Muscle layer of duodenum (tissue), 2 donors: ENCODE results near the gene NFATC2.

Source experiments
- H3K27ac ChIP-seq: one replicate; pipeline ENCODE4 v1.7.0; 2013; ENCODE audit warnings: mild to moderate bottlenecking, low read length
- H3K27me3 ChIP-seq: one replicate; pipeline ENCODE4 v1.7.0; 2013; ENCODE audit warnings: low read depth, mild to moderate bottlenecking, control low read depth, low read length
- H3K36me3 ChIP-seq, 2 donors: one replicate each; pipeline ENCODE4 v1.7.0; 2013; ENCODE audit warnings: low read length in 2 of 2, control low read depth in 1 of 2, mild to moderate bottlenecking in 1 of 2; ENCODE audit not compliant: insufficient read depth in 2 of 2, control insufficient read depth in 1 of 2
- H3K4me1 ChIP-seq, 2 donors: one replicate each; pipeline ENCODE4 v1.7.0; 2013; ENCODE audit warnings: low read length in 2 of 2, mild to moderate bottlenecking in 2 of 2, control low read depth in 1 of 2, moderate library complexity in 1 of 2; ENCODE audit not compliant: insufficient read depth in 2 of 2, control insufficient read depth in 1 of 2
- H3K4me3 ChIP-seq, 2 donors: one replicate each; pipeline ENCODE4 v1.7.0; 2013; ENCODE audit warnings: low read length in 2 of 2, low read depth in 1 of 2, mild to moderate bottlenecking in 1 of 2
- H3K9me3 ChIP-seq, 2 donors: one replicate each; pipeline ENCODE4 v1.7.0; 2013; ENCODE audit warnings: low read length in 2 of 2, control low read depth in 1 of 2, mild to moderate bottlenecking in 1 of 2; ENCODE audit not compliant: control insufficient read depth in 1 of 2
- donor health status: healthy.

Gene NFATC2

GRCh38 chr20:51498765-51499540 lies 43.6 kb downstream of the NFATC2 start:
- Histone ChIP-seq H3K27ac (no peak overlapping the region), H3K4me3 (no peak overlapping the region), H3K36me3 (peaks cover 0 to 3% of the 10 kb centered on the region in 2 donors), H3K27me3 (no peaks in the 10 kb centered on the region), H3K4me1 (peaks cover 0 to 5% of the 10 kb centered on the region in 2 donors), H3K9me3 (no peaks in the 10 kb centered on the region)

GRCh38 chr20:51497542-51498467 lies 44.7 kb downstream of the NFATC2 start:
- Histone ChIP-seq H3K36me3 (peaks cover 0 to 3% of the 10 kb centered on the region in 2 donors), H3K27ac (no peak overlapping the region), H3K27me3 (no peaks in the 10 kb centered on the region), H3K4me3 (no peak overlapping the region), H3K4me1 (peaks cover 0 to 5% of the 10 kb centered on the region in 2 donors), H3K9me3 (no peaks in the 10 kb centered on the region)

GRCh38 chr20:51496964-51497363 lies 45.6 kb downstream of the NFATC2 start:
- peaks cover 0 to 3% of the 10 kb centered on the region in 2 donors for H3K36me3 ChIP-seq
- H3K4me1 ChIP-seq, result peaks cover 0 to 12% of the 10 kb centered on the region in 2 donors

GRCh38 chr20:51495921-51496545 lies 46.5 kb downstream of the NFATC2 start:
- Histone ChIP-seq H3K9me3 (no peaks in the 10 kb centered on the region), H3K4me3 (no peak overlapping the region), H3K27me3 (no peaks in the 10 kb centered on the region), H3K36me3 (peaks cover 0 to 3% of the 10 kb centered on the region in 2 donors), H3K4me1 (peaks cover 0 to 13% of the 10 kb centered on the region in 2 donors), H3K27ac (no peak overlapping the region)

More at GRCh38 chr20:51496964-51497363, 45.6 kb downstream of the NFATC2 start:
- Histone ChIP-seq H3K27me3 (no peaks in the 10 kb centered on the region), H3K4me3 (no peak overlapping the region), H3K9me3 (no peaks in the 10 kb centered on the region), H3K27ac (no peak overlapping the region)

GRCh38 chr20:51495291-51495690 lies 47.2 kb downstream of the NFATC2 start:
- no peak overlapping the region for H3K27ac ChIP-seq
- H3K36me3 ChIP-seq, result peaks cover 0 to 3% of the 10 kb centered on the region in 2 donors
- no peaks in the 10 kb centered on the region for H3K9me3 ChIP-seq
- H3K4me3 ChIP-seq, result no peak overlapping the region
- no peaks in the 10 kb centered on the region for H3K27me3 ChIP-seq
- H3K4me1 ChIP-seq, result peaks cover 0 to 13% of the 10 kb centered on the region in 2 donors

- Histone ChIP-seq H3K9me3 (no peaks in the 10 kb centered on the region), H3K4me3 (no peak overlapping the region), H3K4me1 (peaks cover 0 to 13% of the 10 kb centered on the region in 2 donors), H3K36me3 (peaks cover 0 to 3% of the 10 kb centered on the region in 2 donors), H3K27me3 (no peaks in the 10 kb centered on the region), H3K27ac (no peak overlapping the region)
Observed at GRCh38 chr20:51494241-51495110, 48.0 kb downstream of the NFATC2 start.

- Histone ChIP-seq H3K36me3 (no peaks in the 10 kb centered on the region), H3K9me3 (no peaks in the 10 kb centered on the region), H3K4me3 (no peak overlapping the region), H3K27me3 (no peaks in the 10 kb centered on the region), H3K27ac (no peak overlapping the region), H3K4me1 (peaks cover 0 to 13% of the 10 kb centered on the region in 2 donors)
Observed at GRCh38 chr20:51493346-51493791, 49.1 kb downstream of the NFATC2 start.

GRCh38 chr20:51492167-51493092 lies 50.1 kb downstream of the NFATC2 start:
- no peaks in the 10 kb centered on the region for H3K9me3 ChIP-seq
- no peaks in the 10 kb centered on the region for H3K36me3 ChIP-seq
- peak overlapping the region in 1 of 2 donors; percentile 27 for H3K4me3 ChIP-seq
- H3K27ac ChIP-seq, result no peak overlapping the region
- peaks cover 0 to 17% of the 10 kb centered on the region in 2 donors for H3K4me1 ChIP-seq
- H3K27me3 ChIP-seq, result no peaks in the 10 kb centered on the region

- H3K27me3 ChIP-seq, result no peaks in the 10 kb centered on the region
- peaks cover 0 to 21% of the 10 kb centered on the region in 2 donors for H3K4me1 ChIP-seq
- no peaks in the 10 kb centered on the region for H3K36me3 ChIP-seq
- no peaks in the 10 kb centered on the region for H3K9me3 ChIP-seq
- H3K27ac ChIP-seq, result no peak overlapping the region
- no peak overlapping the region for H3K4me3 ChIP-seq
Observed at GRCh38 chr20:51491393-51491792, 51.1 kb downstream of the NFATC2 start.
